A172 (cell line): Measurements from ENCODE around the gene KLHL40. TPM values are rescaled to one million over a fixed set of nuclear protein-coding genes. Genes with fewer than 3 reads are reported as not detected.

Experiments used
- DNase-seq: peaks from one replicate; pipeline ENCODE4 v3.0.0-alpha.2; 2015; ENCODE audit warnings: low spot score
- total RNA-seq: library from RNA; depleted of rRNA; stranded (reverse); fragments of >200 nt; shearing (Covaris generic); gene quantifications from 2 replicates; pipeline ENCODE4 v1.2.3, GENCODE V29; 2014; rRNA removed

KLHL40 gene
- total RNA-seq, 1 experiment from 2014 or later = not detected

DNA sequence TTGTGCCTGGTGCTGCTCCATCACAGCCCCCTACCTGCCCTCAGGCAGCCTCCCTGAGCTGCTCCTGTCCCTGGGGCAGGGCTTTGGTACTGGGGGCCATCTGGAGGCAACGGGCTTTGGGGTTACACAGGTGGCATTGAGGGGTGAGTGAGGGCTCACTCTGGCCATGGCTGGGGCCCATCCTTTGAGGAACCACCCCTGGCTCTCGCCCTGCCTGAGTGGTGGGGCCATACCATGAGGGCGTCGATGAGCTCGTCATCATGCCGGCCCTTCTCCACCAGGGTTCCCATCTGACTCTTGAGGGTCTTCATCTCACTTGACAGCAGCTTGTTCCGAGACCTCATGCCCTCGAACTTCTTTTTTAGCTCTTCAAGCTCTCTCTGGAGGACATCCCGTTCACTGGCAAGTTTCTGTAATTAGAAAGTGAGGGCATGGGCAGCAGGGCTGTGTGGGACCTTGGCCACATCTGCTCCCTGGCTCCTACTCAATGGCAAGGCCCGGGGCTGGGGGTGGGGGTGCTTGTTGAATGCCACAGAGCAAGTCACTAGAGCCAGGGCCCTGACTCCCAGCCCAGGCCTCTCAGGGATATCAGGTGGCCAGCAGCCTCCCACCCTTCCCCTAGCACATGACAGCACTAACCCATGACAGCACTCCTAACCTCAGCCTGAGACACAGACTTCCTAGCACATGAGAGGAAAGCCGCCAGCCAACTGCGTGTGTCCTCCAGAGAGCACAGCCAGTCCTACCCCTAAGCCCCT, 54.2 kb downstream of the KLHL40 start:
- DNase-seq = no peak

DNA sequence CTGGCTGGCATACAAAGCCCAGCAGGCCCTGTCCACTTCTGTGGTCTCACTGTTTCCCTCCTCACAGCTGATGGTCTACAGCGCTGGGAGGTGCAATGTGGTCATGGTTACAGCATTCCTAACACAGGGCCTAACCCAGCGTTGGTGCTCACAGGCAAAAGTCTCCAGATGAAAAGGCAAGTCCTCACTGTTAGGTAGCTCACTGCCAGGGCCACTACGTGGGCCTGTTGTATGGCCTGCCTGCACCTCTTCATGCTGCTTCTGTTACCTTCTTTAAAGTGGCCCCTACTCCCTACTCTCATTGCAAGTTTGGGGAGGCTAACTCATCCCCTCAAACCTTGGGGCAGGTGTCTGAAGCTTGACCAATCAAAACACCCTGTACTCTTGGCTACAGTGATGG, 56.5 kb downstream of the KLHL40 start:
- DNase-seq = no peak

Other genes with a start within 250 kb of the KLHL40 start
- not detected in 2 replicates for gene VIPR1, start 182.9 kb upstream of the KLHL40 start, total RNA-seq
- 77.4 and 84.5 TPM in 2 replicates for gene SEC22C, start 103.6 kb upstream of the KLHL40 start, total RNA-seq
- gene SS18L2, start 94.7 kb upstream of the KLHL40 start, total RNA-seq = 33.2 and 37.8 TPM in 2 replicates
- 22.9 and 23.8 TPM in 2 replicates for gene NKTR, start 84.9 kb upstream of the KLHL40 start, total RNA-seq
- 16.7 and 17.9 TPM in 2 replicates for gene ZBTB47, start 31.8 kb upstream of the KLHL40 start, total RNA-seq
- gene HHATL, start 17.3 kb downstream of the KLHL40 start, total RNA-seq = not detected in 2 replicates
- gene CCDC13, start 87.7 kb downstream of the KLHL40 start, total RNA-seq = 0.02 TPM in 1 of 2 replicates, not detected in the other
- 249 and 254 TPM in 2 replicates for gene HIGD1A, start 119.0 kb downstream of the KLHL40 start, total RNA-seq
- not detected in 2 replicates for gene ACKR2, start 123.9 kb downstream of the KLHL40 start, total RNA-seq
- not detected in 2 replicates for gene CYP8B1, start 190.3 kb downstream of the KLHL40 start, total RNA-seq
- gene ZNF662, start 220.6 kb downstream of the KLHL40 start, total RNA-seq = not detected in 2 replicates